Hepatocyte (in vitro differentiated cells): ENCODE results near the gene NFIX. TPM values are rescaled to one million over a fixed set of nuclear protein-coding genes. Genes with fewer than 3 reads are reported as not detected.

Source experiments
- DNase-seq: peaks from one replicate; pipeline ENCODE4 v3.0.0-alpha.2; 2016; ENCODE audit warnings: low spot score
- H2AFZ ChIP-seq: fragments of 200-600 bp; sonication (generic); 2 replicates; pipeline ENCODE4 v1.6.0; 2016; ENCODE audit warnings: antibody characterized with exemption, mild to moderate bottlenecking
- H3K27ac ChIP-seq: fragments of 200-600 bp; sonication (generic); 2 replicates; pipeline ENCODE4 v1.5.1; 2016; ENCODE audit warnings: mild to moderate bottlenecking
- H3K27me3 ChIP-seq: fragments of 200-600 bp; sonication (generic); 2 replicates; pipeline ENCODE4 v1.6.1; 2016
- H3K36me3 ChIP-seq: fragments of 200-600 bp; sonication (generic); replicated peaks from 2 replicates; pipeline ENCODE4 v1.5.1; 2016; ENCODE audit warnings: low read depth; ENCODE audit not compliant: insufficient read depth
- H3K4me1 ChIP-seq: fragments of 200-600 bp; sonication (generic); 2 replicates; pipeline ENCODE4 v1.5.1; 2016; ENCODE audit warnings: mild to moderate bottlenecking, moderate library complexity; ENCODE audit not compliant: insufficient read depth
- H3K4me2 ChIP-seq: fragments of 200-600 bp; sonication (generic); 2 replicates; pipeline ENCODE4 v1.6.0; 2016
- H3K4me3 ChIP-seq: fragments of 200-600 bp; sonication (generic); 2 replicates; pipeline ENCODE4 v1.5.1; 2016; ENCODE audit warnings: mild to moderate bottlenecking
- H3K79me2 ChIP-seq: fragments of 200-600 bp; sonication (generic); 2 replicates; pipeline ENCODE4 v1.6.0; 2017; ENCODE audit warnings: mild to moderate bottlenecking
- H3K9me2 ChIP-seq: fragments of 200-600 bp; sonication (generic); replicated peaks from 2 replicates; pipeline ENCODE4 v1.6.0; 2017; ENCODE audit warnings: mild to moderate bottlenecking; ENCODE audit not compliant: insufficient read depth
- H3K9me3 ChIP-seq: fragments of 200-600 bp; sonication (generic); 2 replicates; pipeline ENCODE4 v1.5.1; 2016; ENCODE audit warnings: low read depth, mild to moderate bottlenecking
- H4K20me1 ChIP-seq: fragments of 200-600 bp; sonication (generic); 2 replicates; pipeline ENCODE4 v1.6.0; 2016; ENCODE audit warnings: mild to moderate bottlenecking; ENCODE audit not compliant: insufficient read depth, poor library complexity, severe bottlenecking
- EZH2 ChIP-seq: fragments of 200-600 bp; sonication (generic); IDR thresholded peaks from 2 replicates; pipeline ENCODE4 v1.6.1; 2016; ENCODE audit warnings: antibody characterized with exemption, mild to moderate bottlenecking, borderline replicate concordance
- EZH2phosphoT487 ChIP-seq: fragments of 200-600 bp; sonication (generic); IDR thresholded peaks from one replicate; pipeline ENCODE4 v1.6.1; 2018; ENCODE audit warnings: antibody characterized with exemption, mild to moderate bottlenecking, low read depth, moderate library complexity; ENCODE audit not compliant: unreplicated experiment, severe bottlenecking
- WGBS: methylation state at CpG from one replicate; pipeline ENCODE4 v1.1.6; 2016; ENCODE audit warnings: low lambda C conversion rate; ENCODE audit errors: missing lambda C conversion rate; 5-methylcytosine and 5-hydroxymethylcytosine counted together
- polyA plus RNA-seq: library from polyadenylated mRNA; unstranded; fragments of >200 nt; fragmentation: Nextera tagmentation; extraction: Ambion mirVana; gene quantifications from 2 replicates; pipeline ENCODE4 v1.2.1, GENCODE V29; 2016
- total RNA-seq: library from RNA; depleted of rRNA; stranded (reverse); fragments of >200 nt; gene quantifications from 2 replicates; pipeline ENCODE4 v1.2.3, GENCODE V29; 2014
- TF ChIP-seq, protein P1 (sequence below): fragments of 200-600 bp; sonication (generic); IDR thresholded peaks from 2 replicates; pipeline ENCODE4 v1.5.1; 2016; ENCODE audit warnings: antibody characterized with exemption, mild to moderate bottlenecking; ENCODE audit not compliant: poor library complexity

Gene NFIX
- total and polyA plus RNA-seq, 2 experiments from 2014 or later, result 10.2 to 12.8 TPM

DNA sequence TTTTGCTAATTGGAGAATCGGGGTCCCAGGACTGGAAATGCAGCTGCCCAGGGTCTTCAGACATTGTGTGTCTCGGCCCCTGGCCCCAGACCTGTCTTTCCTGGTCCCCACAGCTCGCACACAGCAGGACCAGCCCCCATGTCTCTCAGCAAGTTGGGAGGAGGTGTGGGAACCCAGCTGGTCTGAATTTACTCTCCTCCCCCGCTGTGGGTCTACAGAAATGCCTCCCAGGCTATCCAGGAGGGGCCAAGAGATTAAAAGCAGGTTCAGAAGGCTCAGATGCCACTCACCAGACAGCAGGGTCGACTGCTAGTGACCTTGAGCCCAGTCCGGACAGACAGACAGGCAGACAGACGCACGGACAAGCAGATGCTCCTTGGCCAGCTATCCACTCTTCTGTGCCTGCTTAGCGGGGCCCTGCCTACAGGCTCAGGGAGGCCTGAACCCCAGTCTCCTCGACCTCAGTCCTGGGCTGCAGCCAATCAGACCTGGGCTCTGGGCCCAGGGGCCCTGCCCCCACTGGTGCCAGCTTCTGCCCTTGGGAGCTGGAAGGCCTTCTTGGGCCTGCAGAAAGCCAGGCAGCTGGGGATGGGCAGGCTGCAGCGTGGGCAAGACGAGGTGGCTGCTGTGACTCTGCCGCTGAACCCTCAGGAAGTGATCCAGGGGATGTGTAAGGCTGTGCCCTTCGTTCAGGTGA is 25.8 kb upstream of the NFIX start, which contains the start of gene DAND5:
DAND5 (plus strand) TSS at position 285 of the 697 bp plus-strand sequence; CDS start at position 370, 85 bp downstream.
- H3K79me2 ChIP-seq, result no peaks in the 10 kb centered on the region
- H3K4me1 ChIP-seq, result no peaks in the 10 kb centered on the region
- no peaks in the 10 kb centered on the region for H3K9me2 ChIP-seq
- no peaks in the 10 kb centered on the region for H4K20me1 ChIP-seq
- no peak for TF ChIP-seq EZH2phosphoT487
- no peak for DNase-seq
- H3K4me2 ChIP-seq, result no peak within 1 kb of the TSS
- no peak within 1 kb of the TSS for H3K4me3 ChIP-seq
- H3K27ac ChIP-seq, result no peak within 1 kb of the TSS
- H3K36me3 ChIP-seq, result no peaks in the 10 kb centered on the region
- H3K9me3 ChIP-seq, result no peaks in the 10 kb centered on the region
- H2AFZ ChIP-seq, result no peak within 1 kb of the TSS
- no peaks in the 10 kb centered on the region for H3K27me3 ChIP-seq
- WGBS, result 60% methylated on average over 14 of the region's 14 CpGs

DNA sequence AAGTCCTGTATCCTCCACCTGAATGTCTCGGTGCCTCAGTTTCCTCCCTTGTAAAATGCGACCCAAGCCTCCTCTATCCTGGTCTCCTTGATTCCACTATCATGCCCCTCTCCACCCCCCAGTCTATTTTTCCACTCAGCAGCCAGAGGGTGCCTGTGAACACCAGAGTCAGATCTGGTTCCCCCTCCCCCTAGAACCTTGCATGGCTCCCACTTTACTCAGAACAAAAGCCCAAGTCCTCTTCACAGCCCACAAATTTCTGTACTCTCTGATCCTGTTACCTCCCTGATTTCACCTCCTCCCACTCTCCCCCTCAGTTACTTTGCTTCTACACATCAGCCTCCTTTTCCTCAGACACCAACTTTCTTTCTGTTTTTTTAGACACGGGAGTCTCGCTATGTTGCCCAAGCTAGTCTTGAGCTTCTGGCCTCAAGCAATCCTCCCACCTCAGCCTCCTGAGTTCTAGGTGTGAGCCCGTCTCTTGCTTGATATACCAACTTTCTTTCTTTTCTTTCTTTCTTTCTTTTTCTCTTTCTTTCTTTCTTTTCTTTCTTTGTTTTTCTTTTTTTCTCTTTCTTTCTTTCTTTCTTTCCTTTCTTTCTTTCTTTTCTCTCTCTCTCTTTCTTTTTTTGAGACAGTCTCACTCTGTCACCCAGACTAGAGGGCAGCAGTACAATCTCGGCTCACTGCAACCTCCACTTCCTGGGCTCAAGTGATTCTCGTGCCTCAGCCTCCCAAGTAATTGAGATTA is 25.0 kb upstream of the NFIX start:
- Histone ChIP-seq H4K20me1 (no peaks in the 10 kb centered on the region), H3K79me2 (no peaks in the 10 kb centered on the region), H3K27ac (no peak overlapping the region), H2AFZ (no peak overlapping the region), H3K4me2 (no peak overlapping the region), H3K36me3 (no peaks in the 10 kb centered on the region), H3K4me3 (no peak overlapping the region), H3K9me2 (no peaks in the 10 kb centered on the region), H3K4me1 (no peaks in the 10 kb centered on the region), H3K9me3 (no peaks in the 10 kb centered on the region), H3K27me3 (no peaks in the 10 kb centered on the region)
- DNase-seq, result no peak
- WGBS, result 94% methylated on average over 7 of the region's 7 CpGs
- no peak for TF ChIP-seq EZH2
- TF ChIP-seq EZH2phosphoT487, result no peak
- TF ChIP-seq, protein P1, sequence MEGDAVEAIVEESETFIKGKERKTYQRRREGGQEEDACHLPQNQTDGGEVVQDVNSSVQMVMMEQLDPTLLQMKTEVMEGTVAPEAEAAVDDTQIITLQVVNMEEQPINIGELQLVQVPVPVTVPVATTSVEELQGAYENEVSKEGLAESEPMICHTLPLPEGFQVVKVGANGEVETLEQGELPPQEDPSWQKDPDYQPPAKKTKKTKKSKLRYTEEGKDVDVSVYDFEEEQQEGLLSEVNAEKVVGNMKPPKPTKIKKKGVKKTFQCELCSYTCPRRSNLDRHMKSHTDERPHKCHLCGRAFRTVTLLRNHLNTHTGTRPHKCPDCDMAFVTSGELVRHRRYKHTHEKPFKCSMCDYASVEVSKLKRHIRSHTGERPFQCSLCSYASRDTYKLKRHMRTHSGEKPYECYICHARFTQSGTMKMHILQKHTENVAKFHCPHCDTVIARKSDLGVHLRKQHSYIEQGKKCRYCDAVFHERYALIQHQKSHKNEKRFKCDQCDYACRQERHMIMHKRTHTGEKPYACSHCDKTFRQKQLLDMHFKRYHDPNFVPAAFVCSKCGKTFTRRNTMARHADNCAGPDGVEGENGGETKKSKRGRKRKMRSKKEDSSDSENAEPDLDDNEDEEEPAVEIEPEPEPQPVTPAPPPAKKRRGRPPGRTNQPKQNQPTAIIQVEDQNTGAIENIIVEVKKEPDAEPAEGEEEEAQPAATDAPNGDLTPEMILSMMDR, result no peak

DNA sequence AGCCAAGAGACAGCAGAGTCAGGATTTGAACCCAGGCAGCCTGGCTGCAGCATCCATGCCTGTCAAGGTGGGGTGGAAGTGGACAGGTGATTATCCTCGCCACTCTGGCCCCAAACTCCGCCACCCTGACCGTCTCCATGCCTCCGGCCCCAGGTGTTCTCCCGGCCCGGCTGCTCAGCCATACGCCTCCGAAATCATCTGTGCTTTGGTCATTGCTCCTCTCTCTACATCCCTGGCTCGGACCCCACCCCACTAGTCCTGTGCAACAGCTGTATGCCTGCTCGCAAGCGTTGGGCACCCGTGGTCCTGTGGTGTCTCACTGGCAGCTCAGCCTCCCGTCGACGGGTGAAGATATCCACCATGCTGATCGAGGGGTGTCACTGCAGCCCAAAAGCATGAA is 22.0 kb upstream of the NFIX start:
- H3K79me2 ChIP-seq, result no peaks in the 10 kb centered on the region
- H3K36me3 ChIP-seq, result no peaks in the 10 kb centered on the region
- no peak overlapping the region for H3K4me2 ChIP-seq
- TF ChIP-seq EZH2phosphoT487, result no peak
- no peak for TF ChIP-seq EZH2
- TF ChIP-seq, protein P1, result no peak
- H3K9me3 ChIP-seq, result no peaks in the 10 kb centered on the region
- H3K4me1 ChIP-seq, result no peaks in the 10 kb centered on the region
- H3K27me3 ChIP-seq, result no peaks in the 10 kb centered on the region
- DNase-seq, result no peak
- no peak overlapping the region for H2AFZ ChIP-seq
- no peaks in the 10 kb centered on the region for H3K9me2 ChIP-seq
- H3K4me3 ChIP-seq, result no peak overlapping the region
- no peaks in the 10 kb centered on the region for H4K20me1 ChIP-seq
- H3K27ac ChIP-seq, result no peak overlapping the region
- 90% methylated on average over 16 of the region's 16 CpGs for WGBS
